ENCODE measurements around the gene CD58.
A peak's percentile ranks its signal among the peaks of the same experiment; 100 is the strongest.

The CD58 gene

GRCh38 chr1:116504308-116505156, 66.3 kb downstream of the CD58 start:
- Histone ChIP-seq H3K4me3 (no peak overlapping the region), H3K27ac (peak overlapping the region; percentile 35 to 67)
- no peak for DNase-seq (ENCODE audit: low spot score)
- no peak for TF ChIP-seq CTCF (IDR thresholded peaks at IDR 0.05)

DNA sequence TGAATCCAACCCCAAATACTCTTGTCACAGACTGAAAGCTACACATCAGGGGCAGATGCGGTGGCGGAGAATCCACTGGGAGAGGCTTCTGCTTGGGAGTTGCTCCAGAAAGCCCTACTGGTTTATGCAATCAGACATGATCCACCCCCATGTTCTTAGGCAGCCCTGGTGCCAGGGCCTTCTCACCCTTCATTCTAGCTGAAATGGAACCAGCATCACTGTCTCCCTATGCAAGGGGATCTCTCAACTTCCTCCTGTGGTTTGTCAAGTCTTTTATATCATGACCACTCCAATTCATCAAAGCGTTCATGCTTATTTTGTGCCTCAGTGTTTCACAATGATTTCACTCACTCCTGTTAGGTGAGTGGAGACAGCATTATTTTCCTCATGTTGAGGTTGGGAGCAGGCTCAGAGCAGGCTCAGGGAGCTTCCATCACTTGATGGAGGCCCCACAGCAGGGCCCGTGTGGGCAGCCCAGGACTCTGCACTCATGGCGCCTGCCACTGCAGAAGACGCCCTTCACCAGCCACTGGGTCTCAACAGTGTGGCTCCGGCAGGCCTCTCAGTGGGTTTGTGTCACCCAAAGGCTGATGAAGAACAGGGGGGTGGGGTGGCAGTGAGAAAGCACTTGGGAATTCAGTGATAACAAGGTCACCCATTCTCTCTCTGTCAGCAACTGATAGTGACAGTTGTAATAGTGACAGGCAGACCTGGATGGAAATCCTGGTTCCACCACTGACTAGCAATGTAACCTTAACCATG, 67.1 kb downstream of the CD58 start:
- H3K27ac ChIP-seq, result peak overlapping the region; percentile 35 to 67
- no peak for TF ChIP-seq CTCF (IDR thresholded peaks at IDR 0.05)
- no peak for DNase-seq (ENCODE audit: low spot score)

DNA sequence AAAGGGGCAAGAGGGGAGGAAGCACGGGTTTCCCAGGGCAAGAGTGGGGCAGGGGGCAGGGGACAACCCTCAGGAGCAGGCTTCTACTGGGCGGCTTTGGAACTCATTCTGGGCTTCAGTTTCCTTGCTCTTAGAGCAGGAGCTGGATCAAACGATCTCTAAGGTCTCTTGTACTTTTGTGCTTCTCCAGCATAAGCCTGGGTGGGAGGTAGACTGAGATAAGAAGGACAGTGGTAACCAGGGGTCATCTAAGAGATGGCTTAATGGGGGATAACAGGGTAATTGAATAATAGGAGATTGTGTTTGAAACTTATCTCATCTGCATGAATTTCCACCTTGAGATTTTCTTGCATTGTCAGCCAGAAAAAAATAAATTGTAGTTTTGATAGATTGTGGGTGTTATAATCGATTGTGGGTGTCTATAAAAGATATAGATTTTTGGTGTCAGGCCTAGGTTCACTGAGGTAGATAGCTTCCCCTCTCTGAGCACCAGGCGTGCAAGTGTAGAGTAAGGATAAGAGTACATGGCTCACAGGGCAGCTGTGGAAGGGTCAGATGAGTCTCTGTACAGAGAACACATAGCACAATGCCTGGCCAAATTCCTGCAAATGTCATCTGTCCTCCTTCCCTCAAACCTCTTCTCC, 68.0 kb downstream of the CD58 start:
- no peak overlapping the region for H3K27ac ChIP-seq
- TF ChIP-seq CTCF (IDR thresholded peaks at IDR 0.05), result no peak
- H3K4me3 ChIP-seq, result no peak overlapping the region
- no peak for DNase-seq (ENCODE audit: low spot score)

More for the DNA sequence above, 67.1 kb downstream of the CD58 start:
- no peak overlapping the region for H3K4me3 ChIP-seq

- no peak overlapping the region for H3K27ac ChIP-seq
- DNase-seq (ENCODE audit: low spot score), result no peak
- no peak overlapping the region for H3K4me3 ChIP-seq
- no peak for TF ChIP-seq CTCF (IDR thresholded peaks at IDR 0.05)
These were observed 69.0 kb downstream of the CD58 start for GRCh38 chr1:116501870-116502244.

DNA sequence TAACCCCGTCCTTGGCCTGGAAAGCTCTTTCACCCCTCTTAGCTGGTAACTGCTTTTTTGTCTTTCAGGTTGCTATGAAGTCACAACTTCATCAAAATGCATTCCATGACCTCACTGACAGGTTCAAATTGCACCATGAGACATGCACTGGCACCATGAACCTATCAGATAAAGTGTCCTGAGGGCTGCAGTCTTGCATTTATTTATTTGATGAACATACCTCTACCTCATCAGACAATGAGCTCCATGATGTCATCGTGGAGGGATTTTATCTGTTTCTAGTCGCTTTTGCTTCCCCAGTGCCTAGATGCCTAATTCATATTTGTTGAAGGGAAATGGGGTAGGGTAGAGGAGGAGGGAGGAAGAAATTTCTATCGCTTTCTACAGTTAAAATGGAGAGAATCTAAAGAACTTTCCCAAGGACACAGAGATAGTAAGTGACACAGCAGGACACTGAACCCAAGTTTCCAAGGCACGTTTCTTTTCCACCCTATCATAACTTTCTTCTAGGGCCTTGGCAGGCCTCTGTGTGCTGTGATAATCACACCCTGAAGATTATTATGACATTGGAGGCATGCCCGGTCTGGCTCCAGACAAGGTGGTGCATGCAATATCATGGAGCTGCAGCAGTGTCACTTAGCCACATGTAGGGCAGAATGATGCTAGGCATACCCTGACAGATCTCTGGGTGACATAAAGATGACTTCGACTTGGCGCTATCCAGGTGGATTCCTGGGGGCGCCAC, 69.5 kb downstream of the CD58 start:
- H3K27ac ChIP-seq, result no peak overlapping the region
- no peak overlapping the region for H3K4me3 ChIP-seq
- no peak for DNase-seq (ENCODE audit: low spot score)
- no peak for TF ChIP-seq CTCF (IDR thresholded peaks at IDR 0.05)

DNA sequence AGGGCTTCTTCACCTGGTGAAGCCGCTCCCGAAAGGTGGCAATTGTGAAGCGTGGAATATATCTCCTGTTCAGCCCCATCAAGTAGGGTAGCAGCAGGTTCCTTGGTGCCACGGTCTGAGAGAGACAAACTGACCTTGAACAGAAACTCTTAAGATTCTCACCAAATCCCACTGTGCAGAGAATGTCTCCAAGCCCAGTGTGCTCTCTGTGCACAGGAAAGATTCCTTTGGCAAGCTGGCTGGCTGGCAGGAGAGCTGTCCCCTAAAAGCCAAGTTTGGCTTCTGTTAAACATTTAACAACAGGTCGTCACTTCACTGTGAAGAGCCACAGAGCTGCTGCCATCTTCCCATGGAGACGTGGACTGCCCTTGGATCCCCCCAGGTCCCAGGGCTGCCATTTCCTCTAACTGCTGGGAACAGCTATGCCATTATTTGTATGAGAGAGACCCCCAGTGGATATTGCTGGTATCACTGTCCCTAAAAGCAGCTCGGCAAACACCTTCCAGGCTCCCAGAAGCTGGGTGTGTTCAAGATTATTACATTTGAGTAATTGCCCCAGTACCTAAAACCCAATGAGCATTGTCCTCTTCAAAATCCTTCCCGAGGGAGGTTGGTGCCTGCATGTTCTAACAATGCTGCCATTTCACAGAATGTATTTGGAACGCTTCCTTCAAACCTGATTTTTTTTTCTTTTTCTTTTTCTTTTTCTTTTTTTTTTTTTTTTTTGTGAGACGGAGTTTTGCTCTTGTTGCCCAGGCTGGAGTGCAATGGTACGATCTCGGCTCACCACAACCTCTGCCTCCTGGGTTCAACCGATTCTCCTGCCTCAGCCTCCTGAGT, 71.8 kb downstream of the CD58 start:
- DNase-seq (ENCODE audit: low spot score), result no peak
- Histone ChIP-seq H3K4me3 (no peak overlapping the region), H3K27ac (no peak overlapping the region)
- TF ChIP-seq CTCF (IDR thresholded peaks at IDR 0.05), result peak; percentile 74

All from coronary artery (tissue), 2 donors.